Neural progenitor cell (in vitro differentiated cells): ENCODE measurements around the gene IFNAR1. TPM values are rescaled to one million over a fixed set of nuclear protein-coding genes. Genes with fewer than 3 reads are reported as not detected.

Source experiments
- DNase-seq: peaks from one replicate; pipeline ENCODE4 v3.0.0-alpha.2; 2016; ENCODE audit warnings: low spot score
- H2AFZ ChIP-seq: fragments of 200-600 bp; sonication (generic); replicated peaks from 2 replicates; pipeline ENCODE4 v1.6.1; 2016; ENCODE audit warnings: antibody characterized with exemption
- H3F3A ChIP-seq: fragments of 200-600 bp; sonication (generic); 2 replicates; pipeline ENCODE4 v1.6.1; 2016; ENCODE audit warnings: antibody characterized with exemption, low read depth
- H3K27ac ChIP-seq: fragments of 200-600 bp; sonication (generic); 2 replicates; pipeline ENCODE4 v1.5.1; 2016; ENCODE audit warnings: mild to moderate bottlenecking
- H3K27me3 ChIP-seq: fragments of 200-600 bp; sonication (generic); 2 replicates; pipeline ENCODE4 v1.6.1; 2016; ENCODE audit warnings: mild to moderate bottlenecking, moderate library complexity
- H3K36me3 ChIP-seq: fragments of 200-600 bp; sonication (generic); 2 replicates; pipeline ENCODE4 v1.5.1; 2016
- H3K4me1 ChIP-seq: fragments of 200-600 bp; sonication (generic); 2 replicates; pipeline ENCODE4 v1.6.1; 2016; ENCODE audit warnings: mixed run types
- H3K4me2 ChIP-seq: fragments of 200-600 bp; sonication (generic); 2 replicates; pipeline ENCODE4 v1.6.1; 2016
- H3K4me3 ChIP-seq: fragments of 200-600 bp; sonication (generic); 2 replicates; pipeline ENCODE4 v1.5.1; 2016
- H3K79me2 ChIP-seq: fragments of 200-600 bp; sonication (generic); 2 replicates; pipeline ENCODE4 v1.6.1; 2016; ENCODE audit warnings: low read depth
- H3K9ac ChIP-seq: fragments of 200-600 bp; sonication (generic); 2 replicates; pipeline ENCODE4 v1.6.1; 2016
- H3K9me3 ChIP-seq: fragments of 200-600 bp; sonication (generic); 2 replicates; pipeline ENCODE4 v1.5.1; 2016; ENCODE audit warnings: low read depth
- H4K20me1 ChIP-seq: fragments of 200-600 bp; sonication (generic); 2 replicates; pipeline ENCODE4 v1.6.1; 2016; ENCODE audit warnings: low read depth
- H3K27ac Mint-ChIP-seq: 3 replicates; pipeline ENCODE4 v1.8.0; 2021; ENCODE audit warnings: mixed read lengths
- H3K27me3 Mint-ChIP-seq: 2 replicates; pipeline ENCODE4 v1.8.0; 2022; ENCODE audit warnings: low read depth, mild to moderate bottlenecking, inconsistent platforms, moderate library complexity, mixed read lengths; ENCODE audit not compliant: insufficient read depth
- H3K36me3 Mint-ChIP-seq: 3 replicates; pipeline ENCODE4 v1.8.0; 2021; ENCODE audit warnings: mixed read lengths
- H3K4me1 Mint-ChIP-seq: 3 replicates; pipeline ENCODE4 v1.8.0; 2021; ENCODE audit warnings: mixed read lengths
- H3K4me3 Mint-ChIP-seq: 3 replicates; pipeline ENCODE4 v1.8.0; 2021; ENCODE audit warnings: mild to moderate bottlenecking, moderate library complexity, mixed read lengths
- H3K9me3 Mint-ChIP-seq: 3 replicates; pipeline ENCODE4 v1.8.0; 2020; ENCODE audit warnings: mixed read lengths
- EZH2 ChIP-seq: fragments of 200-600 bp; sonication (generic); IDR thresholded peaks from 2 replicates; pipeline ENCODE4 v1.6.1; 2017; ENCODE audit warnings: antibody characterized with exemption, mild to moderate bottlenecking, moderate library complexity
- EZH2phosphoT487 ChIP-seq: fragments of 200-600 bp; sonication (generic); IDR thresholded peaks from 2 replicates; pipeline ENCODE4 v1.6.1; 2017; ENCODE audit warnings: antibody characterized with exemption
- total RNA-seq: library from RNA; depleted of rRNA; stranded (reverse); fragments of >200 nt; gene quantifications from 2 replicates; pipeline ENCODE4 v1.2.3, GENCODE V29; 2015; ENCODE audit warnings: low replicate concordance
- TF ChIP-seq, protein P1 (sequence below): fragments of 200-600 bp; sonication (generic); IDR thresholded peaks from 2 replicates; pipeline ENCODE4 v1.5.1; 2017; ENCODE audit warnings: antibody characterized with exemption, mild to moderate bottlenecking

Gene IFNAR1
- total RNA-seq, 1 donor from 2014 or later, result 9.5 TPM

DNA sequence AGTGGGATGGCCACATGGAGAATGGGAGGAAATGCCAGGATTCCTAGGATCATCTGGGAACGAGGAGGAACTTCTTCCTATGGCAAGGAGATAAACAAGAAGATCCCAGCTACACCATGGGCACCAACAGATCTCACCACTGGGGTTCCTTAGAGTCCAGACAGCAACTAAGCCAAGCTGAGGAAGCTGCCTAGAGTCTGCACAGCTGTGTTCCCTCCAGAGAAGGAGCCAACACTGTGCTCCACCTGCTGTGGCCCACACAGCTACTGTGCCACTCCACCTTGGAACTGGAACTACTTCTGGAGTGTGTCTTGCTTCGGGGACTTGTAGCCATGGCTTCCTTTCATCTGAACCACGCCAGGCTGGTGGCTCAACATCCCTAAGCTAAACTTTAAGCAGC lies 6.0 kb downstream of the IFNAR1 start:
- Histone ChIP-seq H2AFZ (no peak overlapping the region), H3K79me2 (peaks cover 64% of the 10 kb centered on the region), H4K20me1 (no peaks in the 10 kb centered on the region), H3K4me1 (peaks cover 7% of the 10 kb centered on the region), H3K36me3 (peaks cover 14% of the 10 kb centered on the region), H3K4me3 (no peak overlapping the region), H3K9ac (no peak overlapping the region), H3K27me3 (no peaks in the 10 kb centered on the region), H3K4me2 (no peak overlapping the region), H3K27ac (no peak overlapping the region), H3K9me3 (peaks cover 14% of the 10 kb centered on the region), H3F3A (no peaks in the 10 kb centered on the region)
- DNase-seq, result no peak
- Mint-ChIP-seq H3K4me1 (peaks cover 4% of the 10 kb centered on the region), H3K27ac (no peak overlapping the region), H3K27me3 (no peaks in the 10 kb centered on the region), H3K4me3 (no peak overlapping the region), H3K36me3 (peaks cover 38% of the 10 kb centered on the region), H3K9me3 (peaks cover 39% of the 10 kb centered on the region)
- TF ChIP-seq EZH2 (no peak), EZH2phosphoT487 (no peak)
- TF ChIP-seq, protein P1, sequence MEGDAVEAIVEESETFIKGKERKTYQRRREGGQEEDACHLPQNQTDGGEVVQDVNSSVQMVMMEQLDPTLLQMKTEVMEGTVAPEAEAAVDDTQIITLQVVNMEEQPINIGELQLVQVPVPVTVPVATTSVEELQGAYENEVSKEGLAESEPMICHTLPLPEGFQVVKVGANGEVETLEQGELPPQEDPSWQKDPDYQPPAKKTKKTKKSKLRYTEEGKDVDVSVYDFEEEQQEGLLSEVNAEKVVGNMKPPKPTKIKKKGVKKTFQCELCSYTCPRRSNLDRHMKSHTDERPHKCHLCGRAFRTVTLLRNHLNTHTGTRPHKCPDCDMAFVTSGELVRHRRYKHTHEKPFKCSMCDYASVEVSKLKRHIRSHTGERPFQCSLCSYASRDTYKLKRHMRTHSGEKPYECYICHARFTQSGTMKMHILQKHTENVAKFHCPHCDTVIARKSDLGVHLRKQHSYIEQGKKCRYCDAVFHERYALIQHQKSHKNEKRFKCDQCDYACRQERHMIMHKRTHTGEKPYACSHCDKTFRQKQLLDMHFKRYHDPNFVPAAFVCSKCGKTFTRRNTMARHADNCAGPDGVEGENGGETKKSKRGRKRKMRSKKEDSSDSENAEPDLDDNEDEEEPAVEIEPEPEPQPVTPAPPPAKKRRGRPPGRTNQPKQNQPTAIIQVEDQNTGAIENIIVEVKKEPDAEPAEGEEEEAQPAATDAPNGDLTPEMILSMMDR, result no peak

DNA sequence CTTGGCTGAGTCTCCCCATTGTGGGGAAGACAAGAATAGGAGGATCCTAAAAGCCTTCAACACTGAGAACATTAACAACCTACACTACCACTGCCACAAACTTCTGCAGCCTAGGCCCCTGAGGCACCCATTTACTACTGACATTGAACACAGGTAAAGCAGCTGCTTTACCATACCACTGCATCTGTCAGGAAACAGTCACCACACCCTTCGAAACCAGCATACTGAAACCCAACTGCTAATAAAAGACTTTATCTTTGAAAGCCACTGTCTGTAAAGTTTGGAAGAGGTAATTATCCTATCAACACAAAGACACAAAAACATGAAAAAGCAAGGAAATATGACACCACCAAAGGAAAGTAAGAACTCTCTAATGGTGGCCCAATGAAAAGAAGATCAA lies 7.4 kb downstream of the IFNAR1 start:
- TF ChIP-seq EZH2phosphoT487 (no peak), EZH2 (no peak)
- TF ChIP-seq, protein P1, result no peak
- H3K4me1 ChIP-seq, result no peaks in the 10 kb centered on the region
- no peak for DNase-seq
- H3K27ac ChIP-seq, result no peak overlapping the region
- peaks cover 50% of the 10 kb centered on the region for H3K79me2 ChIP-seq
- H3F3A ChIP-seq, result no peaks in the 10 kb centered on the region
- no peak overlapping the region for H3K4me3 ChIP-seq
- no peaks in the 10 kb centered on the region for H3K27me3 ChIP-seq
- no peaks in the 10 kb centered on the region for H3K27me3 Mint-ChIP-seq
- peaks cover 14% of the 10 kb centered on the region for H3K9me3 ChIP-seq
- H4K20me1 ChIP-seq, result no peaks in the 10 kb centered on the region
- H3K4me1 Mint-ChIP-seq, result no peaks in the 10 kb centered on the region
- H3K36me3 ChIP-seq, result peaks cover 14% of the 10 kb centered on the region
- no peak overlapping the region for H2AFZ ChIP-seq
- peaks cover 37% of the 10 kb centered on the region for H3K36me3 Mint-ChIP-seq
- no peak overlapping the region for H3K4me2 ChIP-seq
- peaks cover 39% of the 10 kb centered on the region for H3K9me3 Mint-ChIP-seq
- no peak overlapping the region for H3K27ac Mint-ChIP-seq
- no peak overlapping the region for H3K9ac ChIP-seq
- H3K4me3 Mint-ChIP-seq, result no peak overlapping the region

DNA sequence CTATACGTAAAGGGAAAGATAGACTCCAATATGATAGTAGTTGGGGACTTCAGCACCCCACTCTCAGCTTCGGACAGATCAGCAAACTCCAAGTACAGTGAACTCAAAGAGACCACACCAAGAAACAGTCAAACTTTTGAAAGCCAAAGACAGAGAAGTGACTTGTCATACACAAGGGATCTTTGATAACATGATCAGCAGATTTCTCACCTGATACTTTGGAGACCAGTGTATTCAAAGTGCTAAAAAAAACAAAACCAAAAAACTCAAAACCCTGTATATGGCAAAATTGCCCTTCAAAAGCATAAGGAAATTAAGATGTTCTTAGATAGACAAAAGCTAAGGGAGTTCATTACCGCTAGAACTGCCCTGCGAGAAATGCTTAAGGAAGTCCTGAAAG lies 9.4 kb downstream of the IFNAR1 start:
- no peaks in the 10 kb centered on the region for H3K27me3 Mint-ChIP-seq
- DNase-seq, result no peak
- Histone ChIP-seq H3K27ac (no peak overlapping the region), H3K9me3 (peaks cover 14% of the 10 kb centered on the region), H3K4me3 (no peak overlapping the region), H4K20me1 (no peaks in the 10 kb centered on the region), H2AFZ (no peak overlapping the region), H3K4me2 (no peak overlapping the region), H3K4me1 (no peaks in the 10 kb centered on the region), H3K9ac (no peak overlapping the region), H3F3A (no peaks in the 10 kb centered on the region), H3K79me2 (peaks cover 29% of the 10 kb centered on the region), H3K36me3 (peaks cover 21% of the 10 kb centered on the region), H3K27me3 (no peaks in the 10 kb centered on the region)
- no peaks in the 10 kb centered on the region for H3K4me1 Mint-ChIP-seq
- peaks cover 31% of the 10 kb centered on the region for H3K36me3 Mint-ChIP-seq
- no peak overlapping the region for H3K27ac Mint-ChIP-seq
- no peak overlapping the region for H3K4me3 Mint-ChIP-seq
- TF ChIP-seq EZH2 (no peak), EZH2phosphoT487 (no peak)
- TF ChIP-seq, protein P1, result no peak
- H3K9me3 Mint-ChIP-seq, result peaks cover 28% of the 10 kb centered on the region
